LHCN-M2 (cell line): Measurements from ENCODE around the gene RETSAT. TPM values are rescaled to one million over a fixed set of nuclear protein-coding genes. Genes with fewer than 3 reads are reported as not detected.
"Not testable (repeated sequence)": the region's sequence is repeated elsewhere in the genome, so short reads cannot be mapped to it uniquely, and the experiment has no call there.

Experiments used
- DNase-seq: peaks from one replicate; pipeline ENCODE4 v3.0.0-alpha.2; 2012; ENCODE audit warnings: low read depth
- total RNA-seq: library from RNA; depleted of rRNA; stranded (reverse); fragments of >200 nt; gene quantifications from 2 replicates; pipeline ENCODE4 v1.2.3, GENCODE V29; 2014

The RETSAT gene
- total RNA-seq, 1 experiment from 2014 or later, result 61.3 TPM

DNA sequence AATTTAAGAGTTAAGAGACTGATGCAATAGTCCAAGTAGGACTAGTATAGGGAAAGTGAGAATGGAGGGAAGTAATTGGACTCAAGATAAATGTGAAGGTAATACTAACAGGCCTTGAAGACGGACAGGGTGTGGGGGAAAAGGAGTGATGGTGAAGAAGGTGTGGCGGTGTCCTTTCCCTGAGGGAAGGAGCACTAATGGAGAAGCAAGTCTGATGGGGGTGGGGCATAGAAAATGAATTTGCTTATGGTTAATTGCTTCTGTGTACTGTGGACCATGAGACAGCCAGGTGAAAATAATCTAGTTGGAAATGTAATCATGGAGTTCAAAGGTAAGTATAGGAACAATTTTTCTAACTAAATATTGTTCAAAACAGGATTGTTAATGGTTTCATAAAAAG is 19.4 kb downstream of the RETSAT start:
- DNase-seq, result no peak

GRCh38 chr2:85333877-85334276 is 20.5 kb downstream of the RETSAT start:
- DNase-seq, result not testable (repeated sequence)

DNA sequence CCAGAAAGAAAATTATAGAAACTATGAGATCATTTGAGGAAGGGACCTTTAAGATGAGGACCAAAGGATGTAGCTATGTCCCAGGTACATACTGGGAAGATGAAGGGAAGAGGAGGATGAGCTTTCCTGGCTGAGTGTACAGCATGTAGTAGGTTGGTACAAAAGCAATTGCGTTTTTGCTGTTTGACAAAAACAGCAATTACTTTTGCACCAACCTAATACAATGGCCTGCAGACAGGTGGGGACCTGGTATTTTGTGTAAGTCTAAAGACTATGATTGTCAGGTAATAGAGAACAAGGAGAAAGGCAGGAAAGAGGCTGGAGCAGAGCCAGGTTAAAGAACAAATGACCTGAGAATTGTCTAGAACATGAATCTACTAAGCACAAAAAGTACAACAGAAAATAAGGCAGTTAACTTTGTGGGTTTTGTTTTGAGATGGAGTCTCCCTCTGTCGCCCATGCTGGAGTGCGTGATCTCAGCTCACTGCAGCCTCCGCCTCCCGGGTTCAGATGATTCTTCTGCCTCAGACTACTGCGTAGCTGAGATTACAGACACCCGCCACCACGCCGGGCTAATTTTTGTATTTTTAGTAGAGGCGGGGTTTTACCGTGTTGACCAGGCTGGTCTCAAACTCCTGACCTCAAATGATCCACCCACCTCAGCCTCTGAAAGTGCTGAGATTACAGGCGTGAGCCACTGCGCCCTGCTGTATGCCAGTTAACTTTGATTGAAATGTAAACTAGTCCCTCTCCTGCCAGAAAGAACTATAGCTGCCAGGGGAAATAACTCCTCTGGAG is 23.3 kb downstream of the RETSAT start:
- DNase-seq, result no peak

DNA sequence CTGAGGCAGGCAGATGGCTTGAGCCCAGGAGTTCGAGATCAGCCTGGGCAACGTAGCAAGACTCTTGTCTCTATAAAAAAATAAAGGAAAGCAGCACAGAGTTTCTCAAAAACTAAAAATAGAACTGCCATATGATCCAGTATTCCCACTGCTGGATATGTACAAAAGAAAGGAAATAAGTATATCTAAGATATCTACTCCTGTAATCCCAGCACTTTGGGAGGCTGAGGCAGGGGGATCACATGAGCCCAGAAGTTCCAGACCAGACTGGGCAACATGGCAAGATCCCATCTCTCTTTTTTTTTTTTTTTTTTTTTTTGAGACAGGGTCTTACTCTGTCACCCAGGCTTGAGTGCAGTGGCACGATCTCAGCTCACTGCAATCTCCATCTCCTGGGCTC is 24.6 kb downstream of the RETSAT start:
- not testable (repeated sequence) for DNase-seq

DNA sequence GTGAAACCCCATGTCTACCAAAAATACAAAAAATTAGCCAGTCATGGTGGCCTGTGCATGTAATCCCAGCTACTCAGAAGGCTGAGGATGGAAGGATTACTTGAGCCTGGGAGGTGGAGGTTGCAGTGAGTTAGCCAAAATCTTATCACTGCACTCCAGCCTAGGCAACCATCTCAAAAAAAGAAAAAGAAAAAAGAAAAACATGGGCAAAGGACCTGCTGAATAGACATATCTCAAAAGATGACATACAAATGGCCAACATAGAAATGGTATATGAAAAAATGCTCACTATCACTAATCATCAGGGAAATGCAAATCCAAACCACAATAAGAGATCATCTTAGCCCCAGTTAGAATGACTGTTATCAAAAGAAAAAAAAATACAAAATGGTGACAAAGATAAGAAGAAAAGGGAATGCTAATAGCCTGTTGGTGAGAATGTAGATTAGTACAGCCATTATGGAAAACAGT is 25.1 kb downstream of the RETSAT start:
- DNase-seq, result no peak

DNA sequence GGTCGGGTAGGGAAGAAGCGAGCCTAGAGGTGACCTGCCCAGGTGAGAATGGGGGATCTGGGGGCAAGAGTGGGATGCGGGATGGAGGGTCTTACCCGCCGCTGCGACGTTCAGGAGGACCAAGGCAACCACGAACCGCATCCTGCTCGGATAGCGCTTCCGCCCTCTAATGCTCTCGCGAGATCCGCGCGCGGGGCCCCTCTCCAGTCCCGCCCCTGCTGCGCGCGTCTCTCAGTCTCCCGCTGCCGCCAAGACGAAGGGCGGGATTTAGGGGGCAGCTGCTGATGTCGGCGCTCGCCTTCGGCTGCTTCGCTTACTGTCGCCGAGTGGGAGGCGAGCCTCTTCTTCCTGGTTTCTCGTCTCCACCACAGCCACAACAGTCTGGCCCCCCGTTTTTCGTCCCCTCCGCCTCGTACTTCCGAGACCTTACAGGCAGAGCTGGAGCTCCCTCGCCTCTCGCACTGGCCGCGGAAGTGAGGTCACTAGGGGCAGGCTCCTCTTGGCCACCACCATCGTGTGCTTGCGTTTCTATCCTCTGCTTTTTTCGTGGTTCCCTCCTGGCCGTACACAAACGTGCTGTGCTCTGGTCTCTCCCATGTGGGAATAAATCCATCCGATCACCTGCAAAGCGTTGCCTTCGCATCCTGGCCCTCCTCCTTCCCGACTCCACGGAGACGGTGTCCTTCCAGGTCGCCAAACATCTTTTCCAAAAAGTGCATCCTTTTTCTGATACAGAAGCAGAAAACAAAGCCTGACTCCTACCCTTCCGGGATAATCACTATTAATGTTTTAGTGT is 26.3 kb downstream of the RETSAT start, which contains the start of gene TGOLN2:
Gene TGOLN2, minus strand, starts transcription at position 168 of the 796 bp plus-strand sequence. Its CDS starts 27 bp downstream, at position 141.
- DNase-seq, result peak; percentile 90

DNA sequence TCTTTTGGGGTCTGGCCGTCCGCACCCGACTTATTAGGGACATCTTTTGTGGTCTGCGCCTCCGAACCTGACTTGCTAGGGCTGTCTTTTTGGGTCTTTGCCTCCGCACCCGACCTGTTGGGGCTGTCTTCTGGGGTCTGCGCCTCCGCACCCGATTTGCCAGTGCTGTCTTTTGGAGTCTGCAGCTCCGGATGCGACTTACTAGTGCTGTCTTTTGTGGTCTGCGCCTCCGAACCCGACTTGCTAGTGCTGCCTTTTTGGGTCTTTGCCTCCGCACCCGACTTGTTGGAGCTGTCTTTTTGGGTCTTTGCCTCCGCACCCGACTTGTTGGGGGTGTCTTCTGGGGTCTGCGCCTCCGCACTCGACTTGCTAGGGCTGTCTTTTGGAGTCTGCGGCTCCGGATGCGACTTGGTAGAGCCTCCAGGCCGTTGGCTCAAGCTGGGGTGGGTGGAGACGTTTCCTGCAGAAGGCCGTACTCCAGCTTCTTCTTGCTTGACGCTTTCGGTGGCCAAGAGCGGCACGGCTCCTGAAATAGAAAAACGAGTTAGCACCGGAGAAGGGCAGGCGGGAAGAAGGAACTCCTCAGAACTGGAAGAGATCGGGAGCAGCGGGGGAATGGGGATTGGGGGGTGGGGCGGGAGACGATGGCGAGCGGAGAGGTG is 27.0 kb downstream of the RETSAT start:
- DNase-seq, result peak; percentile 49

- no peak for DNase-seq
These were observed 27.7 kb downstream of the RETSAT start for GRCh38 chr2:85326406-85327159.

- DNase-seq, result no peak
These were observed 28.9 kb downstream of the RETSAT start for GRCh38 chr2:85325466-85325811.

- DNase-seq, result no peak
These were observed 29.5 kb downstream of the RETSAT start for GRCh38 chr2:85324639-85325465.

DNA sequence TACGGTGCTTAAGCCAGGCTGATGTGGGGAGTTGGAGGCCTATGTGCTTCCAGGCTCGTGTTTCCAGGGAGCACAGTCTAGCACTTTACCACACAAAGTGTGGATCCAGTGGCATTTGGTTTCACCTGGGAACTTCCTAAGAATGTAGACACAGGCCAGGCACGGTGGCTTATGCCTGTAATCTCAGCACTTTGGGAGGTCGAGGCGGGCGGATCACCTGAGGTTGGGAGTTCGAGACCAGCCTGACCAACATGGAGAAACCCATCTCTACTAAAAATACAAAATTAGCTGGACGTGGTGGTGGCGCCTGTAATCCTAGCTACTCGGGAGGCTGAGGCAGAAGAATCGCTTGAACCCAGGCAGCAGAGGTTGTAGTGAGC is 30.4 kb downstream of the RETSAT start:
- DNase-seq, result not testable (repeated sequence)

DNA sequence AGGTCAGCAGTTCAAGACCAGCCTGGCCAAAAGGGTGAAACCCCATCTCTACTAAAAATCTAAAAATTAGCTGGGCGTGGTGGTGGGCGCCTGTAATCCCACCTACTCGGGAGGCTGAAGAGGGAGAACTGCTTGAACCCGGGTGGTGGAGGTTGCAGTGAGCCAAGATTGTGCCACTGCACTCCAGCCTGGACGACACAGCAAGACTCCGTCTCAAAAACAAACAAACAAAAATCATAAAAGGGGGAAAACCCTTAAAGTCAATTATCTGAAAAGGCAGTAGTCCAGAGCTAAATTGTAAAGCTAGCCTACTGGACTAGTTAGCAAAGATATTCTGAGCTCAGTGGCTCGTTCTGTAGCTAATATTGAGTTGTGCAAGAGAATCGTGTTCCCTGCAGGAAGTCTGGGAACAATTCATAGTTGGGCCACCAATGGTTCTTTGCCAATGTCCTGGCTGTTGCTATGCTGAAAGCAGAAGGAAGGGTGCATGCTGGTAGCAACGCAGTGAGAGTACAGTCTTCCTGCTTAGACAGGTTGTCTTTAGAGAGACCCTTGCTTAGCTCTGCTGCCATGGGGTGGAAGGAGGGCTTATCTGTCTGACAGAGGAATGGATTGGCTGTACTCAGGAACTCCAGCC is 30.9 kb downstream of the RETSAT start:
- DNase-seq, result no peak

DNA sequence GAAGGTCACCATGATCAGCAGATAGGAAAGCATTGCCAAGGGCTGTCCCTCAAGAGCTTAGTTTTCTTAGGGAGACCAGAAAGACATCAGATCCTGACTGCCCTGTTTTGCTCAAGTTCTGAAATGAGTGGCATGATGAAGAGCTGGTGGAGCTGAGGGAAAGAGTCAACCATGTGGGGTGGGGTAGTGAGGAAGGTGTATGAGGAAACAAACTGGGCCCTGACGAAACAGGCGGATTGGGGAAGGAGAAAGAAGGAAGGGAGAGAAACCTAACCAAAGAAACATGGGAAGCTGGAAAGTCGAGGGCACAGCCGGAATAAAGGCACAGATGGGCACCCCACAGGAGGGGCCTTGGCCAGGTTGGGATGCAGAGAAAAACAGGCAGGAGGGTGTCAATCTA is 34.5 kb downstream of the RETSAT start:
- DNase-seq, result no peak

GRCh38 chr2:85318222-85319074 is 35.9 kb downstream of the RETSAT start:
- DNase-seq, result peak; percentile 74

- DNase-seq, result not testable (repeated sequence)
These were observed 38.4 kb downstream of the RETSAT start for GRCh38 chr2:85315921-85316320.

DNA sequence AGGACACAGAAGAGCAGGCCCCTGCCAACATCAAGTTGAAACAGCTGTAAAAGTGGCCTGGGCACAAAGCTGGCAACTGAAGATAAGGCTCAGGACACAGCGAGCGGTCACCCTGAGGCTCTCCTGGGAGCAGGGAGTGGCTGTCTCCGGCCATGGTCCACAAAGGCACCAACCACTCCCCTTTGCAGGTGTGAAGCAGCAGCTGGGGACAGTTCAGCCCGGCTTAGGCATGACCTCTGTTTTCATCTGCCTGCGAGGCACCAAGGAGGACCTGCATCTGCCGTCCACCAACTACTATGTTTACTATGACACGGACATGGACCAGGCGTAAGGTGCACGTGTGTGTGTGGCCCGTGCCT is 39.5 kb downstream of the RETSAT start:
- DNase-seq, result no peak

GRCh38 chr2:85312404-85312803 is 41.9 kb downstream of the RETSAT start:
- DNase-seq, result peak; percentile 93

- peak; percentile 84 for DNase-seq
These were observed 44.0 kb downstream of the RETSAT start for GRCh38 chr2:85310330-85310729.

GRCh38 chr2:85309699-85310321 is 44.5 kb downstream of the RETSAT start:
- DNase-seq, result no peak
